HEK293 (cell line): ENCODE results near the gene ZNF416.

Experiments
- CTCF ChIA-PET: fragments of 350-600 bp; formaldehyde crosslinking; extraction: SDS; loops from one replicate; lab custom pipeline; 2021; ENCODE audit warnings: antibody characterized with exemption; lab: Yijun Ruan, JAX
- POLR2A ChIA-PET: fragments of 300-600 bp; formaldehyde crosslinking; extraction: SDS; loops from one replicate; lab custom pipeline; 2020; ENCODE audit warnings: antibody characterized with exemption, inconsistent platforms; lab: Yijun Ruan, JAX
- H3K27ac ChIP-seq: fragments of 200-500 bp; sonication (Bioruptor generic); 2 replicates; pipeline ENCODE4 v1.5.1; 2014; ENCODE audit warnings: low read depth, low read length, control low read depth, inconsistent platforms; ENCODE audit errors: extremely low read depth
- H3K36me3 ChIP-seq, 2 experiments: fragments of 200-500 bp in 1 of 2; sonication (Bioruptor generic) in 1 of 2; 1 replicate in 1 of 2; 2 replicates in 1 of 2; pipeline ENCODE4 v1.5.1; 2014 to 2017; ENCODE audit warnings: inconsistent platforms in 2 of 2, low read length in 2 of 2; ENCODE audit not compliant: control insufficient read depth in 2 of 2, insufficient read depth in 1 of 2
- H3K4me1 ChIP-seq: fragments of 200-500 bp; sonication (Bioruptor generic); 2 replicates; pipeline ENCODE4 v1.5.1; 2014; ENCODE audit warnings: mild to moderate bottlenecking, low read length, inconsistent platforms; ENCODE audit not compliant: control insufficient read depth, insufficient read depth
- H3K4me3 ChIP-seq: 2 replicates; pipeline ENCODE4 v1.5.1; 2011; ENCODE audit warnings: low read depth, mild to moderate bottlenecking, control low read depth, low read length, moderate library complexity
- H3K9me3 ChIP-seq: fragments of 200-500 bp; sonication (Bioruptor generic); 2 replicates; pipeline ENCODE4 v1.5.1; 2014; ENCODE audit warnings: low read depth, low read length, inconsistent platforms; ENCODE audit not compliant: control insufficient read depth, insufficient read depth
- BCL11A ChIP-seq: fragments of 450-650 bp; formaldehyde crosslinking; IDR thresholded peaks from 2 replicates; pipeline ENCODE4 v1.5.1; 2016; ENCODE audit warnings: low read depth, missing biosample characterization, missing genetic modification characterization
- GLIS2 ChIP-seq: fragments of 450-650 bp; formaldehyde crosslinking; IDR thresholded peaks from 2 replicates; pipeline ENCODE4 v1.5.1; 2016; ENCODE audit warnings: missing biosample characterization, missing genetic modification characterization
- HOXC10 ChIP-seq: sonication (generic); formaldehyde crosslinking; IDR thresholded peaks from 2 replicates; pipeline ENCODE4 v1.8.1; 2023; ENCODE audit warnings: mild to moderate bottlenecking, missing genetic modification reagents
- INSM2 ChIP-seq: fragments of 450-650 bp; formaldehyde crosslinking; IDR thresholded peaks from 2 replicates; pipeline ENCODE4 v1.5.1; 2016; ENCODE audit warnings: missing biosample characterization, missing genetic modification characterization
- KLF1 ChIP-seq: fragments of 450-650 bp; formaldehyde crosslinking; IDR thresholded peaks from 2 replicates; pipeline ENCODE4 v1.5.1; 2016; ENCODE audit warnings: missing biosample characterization, missing genetic modification characterization
- KLF16 ChIP-seq: fragments of 450-650 bp; formaldehyde crosslinking; IDR thresholded peaks from 2 replicates; pipeline ENCODE4 v1.5.1; 2017; ENCODE audit warnings: missing biosample characterization, missing genetic modification characterization
- KLF8 ChIP-seq: fragments of 450-650 bp; formaldehyde crosslinking; IDR thresholded peaks from 2 replicates; pipeline ENCODE4 v1.5.1; 2016; ENCODE audit warnings: missing biosample characterization, missing genetic modification characterization
- MZF1 ChIP-seq: fragments of 450-650 bp; formaldehyde crosslinking; IDR thresholded peaks from 2 replicates; pipeline ENCODE4 v1.5.1; 2017; ENCODE audit warnings: missing biosample characterization, missing genetic modification characterization, borderline replicate concordance
- OSR2 ChIP-seq: fragments of 450-650 bp; formaldehyde crosslinking; IDR thresholded peaks from 2 replicates; pipeline ENCODE4 v1.5.1; 2016; ENCODE audit warnings: missing biosample characterization, missing genetic modification characterization
- PATZ1 ChIP-seq: fragments of 450-650 bp; formaldehyde crosslinking; IDR thresholded peaks from 2 replicates; pipeline ENCODE4 v1.5.1; 2016; ENCODE audit warnings: missing biosample characterization, missing genetic modification characterization
- REST ChIP-seq: fragments of 450-650 bp; formaldehyde crosslinking; IDR thresholded peaks from 2 replicates; pipeline ENCODE4 v1.5.1; 2016; ENCODE audit warnings: missing biosample characterization, missing genetic modification characterization
- SETDB1 ChIP-seq: IDR thresholded peaks from one replicate; pipeline ENCODE4 v1.6.1; 2017; ENCODE audit warnings: mild to moderate bottlenecking, low read length, moderate library complexity, mixed read lengths; ENCODE audit not compliant: insufficient read length
- TRIM28 ChIP-seq: IDR thresholded peaks from 2 replicates; pipeline ENCODE4 v1.6.1; 2011; ENCODE audit warnings: low read length, control low read depth, borderline replicate concordance
- ZBTB7A ChIP-seq: fragments of 450-650 bp; formaldehyde crosslinking; IDR thresholded peaks from 2 replicates; pipeline ENCODE4 v1.5.1; 2016; ENCODE audit warnings: low read depth, missing biosample characterization, missing genetic modification characterization
- ZNF132 ChIP-seq: fragments of 450-650 bp; formaldehyde crosslinking; IDR thresholded peaks from 2 replicates; pipeline ENCODE4 v1.5.1; 2017; ENCODE audit warnings: missing biosample characterization, missing genetic modification characterization, borderline replicate concordance
- ZNF184 ChIP-seq: fragments of 450-650 bp; IDR thresholded peaks from 2 replicates; pipeline ENCODE4 v1.5.1; 2018; ENCODE audit warnings: missing biosample characterization, mild to moderate bottlenecking, missing genetic modification characterization
- ZNF266 ChIP-seq: fragments of 450-650 bp; formaldehyde crosslinking; IDR thresholded peaks from 2 replicates; pipeline ENCODE4 v1.5.1; 2016; ENCODE audit warnings: missing biosample characterization, missing genetic modification characterization, low read depth
- ZNF292 ChIP-seq: fragments of 450-650 bp; formaldehyde crosslinking; IDR thresholded peaks from 2 replicates; pipeline ENCODE4 v1.5.1; 2016; ENCODE audit warnings: low read depth, missing biosample characterization, missing genetic modification characterization, borderline replicate concordance
- ZNF433 ChIP-seq: fragments of 450-650 bp; formaldehyde crosslinking; IDR thresholded peaks from 2 replicates; pipeline ENCODE4 v1.5.1; 2016; ENCODE audit warnings: missing biosample characterization, missing genetic modification characterization, low read depth
- ZNF48 ChIP-seq: fragments of 450-650 bp; formaldehyde crosslinking; IDR thresholded peaks from 2 replicates; pipeline ENCODE4 v1.5.1; 2016; ENCODE audit warnings: missing biosample characterization, missing genetic modification characterization
- ZNF518A ChIP-seq: fragments of 450-650 bp; formaldehyde crosslinking; conservative IDR thresholded peaks from 2 replicates; pipeline ENCODE4 v1.5.1; 2016; ENCODE audit warnings: low read depth, missing biosample characterization, missing genetic modification characterization
- ZNF548 ChIP-seq: fragments of 450-650 bp; formaldehyde crosslinking; IDR thresholded peaks from 2 replicates; pipeline ENCODE4 v1.5.1; 2016; ENCODE audit warnings: missing biosample characterization, missing genetic modification characterization
- ZNF624 ChIP-seq: fragments of 450-650 bp; formaldehyde crosslinking; IDR thresholded peaks from 2 replicates; pipeline ENCODE4 v1.5.1; 2017; ENCODE audit warnings: missing biosample characterization, missing genetic modification characterization
- ZNF660 ChIP-seq: fragments of 450-650 bp; IDR thresholded peaks from 2 replicates; pipeline ENCODE4 v1.5.1; 2018; ENCODE audit warnings: missing biosample characterization, mild to moderate bottlenecking, missing genetic modification characterization
- ZNF76 ChIP-seq: fragments of 450-650 bp; formaldehyde crosslinking; IDR thresholded peaks from 2 replicates; pipeline ENCODE4; 2016; ENCODE audit warnings: low read depth, missing biosample characterization, missing genetic modification characterization, borderline replicate concordance
- ZNF777 ChIP-seq: fragments of 450-650 bp; formaldehyde crosslinking; IDR thresholded peaks from 2 replicates; pipeline ENCODE4 v1.5.1; 2017; ENCODE audit warnings: missing biosample characterization, missing genetic modification characterization, borderline replicate concordance

The ZNF416 gene

GRCh38 chr19:57578487-57579205 is at the start of gene ZNF416:
TSS of gene ZNF416 (minus strand) at chr19:57578911. CDS start at chr19:57578704, 207 bp downstream.
- Histone ChIP-seq H3K4me1 (no peaks in the 10 kb centered on the region), H3K27ac (peak within 1 kb of the TSS; percentile 68; the same call in 1 of the 2 replicates), H3K4me3 (peak within 1 kb of the TSS; percentile 89), H3K9me3 (peaks cover 9% of the 10 kb centered on the region), H3K36me3 (peaks cover 18 to 42% of the 10 kb centered on the region in 2 experiments; a peak in 2 of 3 replicates)
- CTCF ChIA-PET: no interaction called here
- POLR2A ChIA-PET: interaction anchor here (1.4 to 1.8 kb wide), 2 partner anchors 54 to 79 kb away, joined by 4 to 5 read pairs; partner anchors contain the start of genes ZNF211 and ZNF773
- TF ChIP-seq ZNF48 (tag by site-specific recombination) (no peak), HOXC10 (CRISPR knock-in tag) (peak; percentile 79; the same call in 1 of the 2 replicates), MZF1 (tag by site-specific recombination) (peak; percentile 13; the same call in 1 of the 2 replicates), ZNF548 (tag by site-specific recombination) (no peak), ZNF292 (tag by site-specific recombination) (no peak), ZNF660 (peak; percentile 15; the same call in 1 of the 2 replicates), KLF16 (no peak), ZNF433 (tag by site-specific recombination) (no peak), ZBTB7A (no peak), INSM2 (tag by site-specific recombination) (no peak), ZNF624 (no peak), BCL11A (tag by site-specific recombination) (no peak), KLF8 (tag by site-specific recombination) (no peak), ZNF266 (tag by site-specific recombination) (no peak), ZNF132 (tag by site-specific recombination) (no peak), ZNF518A (tag by site-specific recombination) (peak; percentile 88), REST (no peak), OSR2 (no peak), GLIS2 (no peak), ZNF76 (tag by site-specific recombination) (peak; percentile 93), SETDB1 (no peak), ZNF777 (tag by site-specific recombination) (no peak), ZNF184 (tag by site-specific recombination) (0 out of 2 replicates have a peak, but pooled peaks have one; percentile 11), TRIM28 (no peak), KLF1 (tag by site-specific recombination) (0 out of 2 replicates have a peak, but pooled peaks have one; percentile 25), PATZ1 (tag by site-specific recombination) (no peak)
